Glutamatergic neuron (in vitro differentiated cells): ENCODE results near the gene NPR2. TPM values are rescaled to one million over a fixed set of nuclear protein-coding genes. Genes with fewer than 3 reads are reported as not detected.

Experiments used
- DNase-seq: peaks from one replicate; pipeline ENCODE4 v3.0.0; 2022
- H3K27ac Mint-ChIP-seq: one replicate; pipeline ENCODE4 v1.8.0; 2020; ENCODE audit warnings: mild to moderate bottlenecking, mixed read lengths, inconsistent platforms; ENCODE audit not compliant: unreplicated experiment
- H3K27me3 Mint-ChIP-seq: one replicate; pipeline ENCODE4 v1.8.0; 2020; ENCODE audit warnings: mild to moderate bottlenecking, moderate library complexity, mixed read lengths, inconsistent platforms; ENCODE audit not compliant: unreplicated experiment
- H3K36me3 Mint-ChIP-seq: one replicate; pipeline ENCODE4 v1.8.0; 2020; ENCODE audit warnings: mild to moderate bottlenecking, mixed read lengths, inconsistent platforms; ENCODE audit not compliant: unreplicated experiment
- H3K4me1 Mint-ChIP-seq: one replicate; pipeline ENCODE4 v1.8.0; 2020; ENCODE audit warnings: mild to moderate bottlenecking, low read depth, mixed read lengths, inconsistent platforms; ENCODE audit not compliant: unreplicated experiment
- H3K4me3 Mint-ChIP-seq: one replicate; pipeline ENCODE4 v1.8.0; 2020; ENCODE audit warnings: mild to moderate bottlenecking, mixed read lengths, inconsistent platforms; ENCODE audit not compliant: unreplicated experiment
- H3K9me3 Mint-ChIP-seq: one replicate; pipeline ENCODE4 v1.8.0; 2020; ENCODE audit warnings: mild to moderate bottlenecking, moderate library complexity, mixed read lengths, inconsistent platforms; ENCODE audit not compliant: unreplicated experiment
- total RNA-seq: library from RNA; stranded (reverse); fragmentation: NEBNext Ultra II Directional; extraction: Animal tissue kit (Norgen Biotek cat#: 25700); gene quantifications from one replicate; pipeline ENCODE4 v1.2.1, GENCODE V29; 2021; ENCODE audit not compliant: unreplicated experiment
- TF ChIP-seq, protein P1 (sequence below): fragments of 200-600 bp; sonication (generic); IDR thresholded peaks from one replicate; pipeline ENCODE4 v1.5.0; 2021; ENCODE audit not compliant: partially characterized antibody, unreplicated experiment

Gene NPR2
- total RNA-seq, 1 donor from 2014 or later = 357 TPM

DNA sequence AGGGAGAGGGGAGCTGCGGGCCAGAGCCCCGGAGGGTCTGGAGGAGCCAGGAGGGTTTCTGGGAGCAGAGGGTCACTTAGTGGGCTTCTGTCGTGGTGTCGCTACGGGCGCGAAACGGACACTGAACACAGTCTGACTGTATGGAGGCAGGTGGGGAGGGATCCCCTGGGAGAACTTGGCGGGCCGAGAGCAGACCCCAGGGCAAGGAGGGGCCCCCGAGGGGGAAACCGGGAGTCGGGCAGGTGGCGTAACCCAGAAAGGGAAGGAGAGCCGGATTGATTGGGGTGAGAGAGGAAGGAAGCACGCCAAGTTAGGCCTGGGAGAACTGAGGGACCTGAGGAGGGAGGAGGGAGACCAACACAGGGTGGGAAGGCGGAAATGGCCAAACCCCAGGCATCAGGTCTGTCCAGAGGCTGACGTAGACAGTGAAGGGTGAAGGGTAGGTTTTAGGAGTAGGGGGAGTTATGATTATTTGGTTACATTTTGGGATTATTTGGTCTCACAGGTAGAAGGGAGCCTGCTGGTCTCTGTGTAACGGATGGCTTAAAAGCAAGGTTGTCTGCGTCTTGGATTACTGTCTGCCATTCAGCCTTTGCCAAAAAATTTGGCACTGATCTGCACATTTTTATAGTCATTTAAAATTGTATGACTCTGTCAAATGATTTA lies 34.0 kb upstream of the NPR2 start:
- Mint-ChIP-seq H3K36me3 (peaks cover 4% of the 10 kb centered on the region), H3K9me3 (peaks cover 14% of the 10 kb centered on the region), H3K27ac (peak overlapping the region; percentile 86), H3K27me3 (peaks cover 9% of the 10 kb centered on the region), H3K4me1 (peaks cover 8% of the 10 kb centered on the region), H3K4me3 (peak overlapping the region; percentile 96)
- DNase-seq = peak; percentile 54
- TF ChIP-seq, protein P1, sequence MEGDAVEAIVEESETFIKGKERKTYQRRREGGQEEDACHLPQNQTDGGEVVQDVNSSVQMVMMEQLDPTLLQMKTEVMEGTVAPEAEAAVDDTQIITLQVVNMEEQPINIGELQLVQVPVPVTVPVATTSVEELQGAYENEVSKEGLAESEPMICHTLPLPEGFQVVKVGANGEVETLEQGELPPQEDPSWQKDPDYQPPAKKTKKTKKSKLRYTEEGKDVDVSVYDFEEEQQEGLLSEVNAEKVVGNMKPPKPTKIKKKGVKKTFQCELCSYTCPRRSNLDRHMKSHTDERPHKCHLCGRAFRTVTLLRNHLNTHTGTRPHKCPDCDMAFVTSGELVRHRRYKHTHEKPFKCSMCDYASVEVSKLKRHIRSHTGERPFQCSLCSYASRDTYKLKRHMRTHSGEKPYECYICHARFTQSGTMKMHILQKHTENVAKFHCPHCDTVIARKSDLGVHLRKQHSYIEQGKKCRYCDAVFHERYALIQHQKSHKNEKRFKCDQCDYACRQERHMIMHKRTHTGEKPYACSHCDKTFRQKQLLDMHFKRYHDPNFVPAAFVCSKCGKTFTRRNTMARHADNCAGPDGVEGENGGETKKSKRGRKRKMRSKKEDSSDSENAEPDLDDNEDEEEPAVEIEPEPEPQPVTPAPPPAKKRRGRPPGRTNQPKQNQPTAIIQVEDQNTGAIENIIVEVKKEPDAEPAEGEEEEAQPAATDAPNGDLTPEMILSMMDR = no peak

DNA sequence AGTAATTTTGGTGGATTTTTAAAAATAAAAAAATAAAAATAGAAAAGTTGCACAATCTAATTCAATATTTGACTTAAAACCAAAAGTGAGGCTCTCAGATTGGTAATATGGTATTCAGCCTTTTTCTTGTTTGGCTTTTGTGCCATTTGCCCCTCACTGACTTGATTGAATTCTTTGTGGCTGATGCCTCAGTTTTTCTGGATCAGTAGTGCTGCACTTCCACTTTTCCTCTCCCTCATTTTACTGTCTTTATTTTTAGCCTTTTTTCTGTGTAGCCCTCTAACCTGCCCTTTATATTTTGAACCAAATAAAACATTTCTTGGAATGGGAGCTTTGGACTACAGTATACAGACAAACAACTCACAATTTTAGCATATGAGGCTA lies 33.5 kb upstream of the NPR2 start:
- Mint-ChIP-seq H3K27ac (no peak overlapping the region), H3K36me3 (peaks cover 4% of the 10 kb centered on the region), H3K4me1 (peaks cover 8% of the 10 kb centered on the region), H3K27me3 (peaks cover 9% of the 10 kb centered on the region), H3K4me3 (peak overlapping the region; percentile 96), H3K9me3 (peaks cover 13% of the 10 kb centered on the region)
- TF ChIP-seq, protein P1 = no peak
- DNase-seq = no peak

GRCh38 chr9:35758475-35759050 lies 32.8 kb upstream of the NPR2 start:
- Mint-ChIP-seq H3K27ac (no peak overlapping the region), H3K27me3 (peaks cover 6% of the 10 kb centered on the region), H3K4me1 (peaks cover 8% of the 10 kb centered on the region), H3K9me3 (peaks cover 13% of the 10 kb centered on the region), H3K36me3 (peaks cover 4% of the 10 kb centered on the region), H3K4me3 (no peak overlapping the region)
- TF ChIP-seq, protein P1 = no peak
- DNase-seq = no peak

GRCh38 chr9:35759795-35760194 lies 31.6 kb upstream of the NPR2 start:
- Mint-ChIP-seq H3K4me3 (no peak overlapping the region), H3K36me3 (peaks cover 4% of the 10 kb centered on the region), H3K4me1 (peaks cover 8% of the 10 kb centered on the region), H3K9me3 (peaks cover 13% of the 10 kb centered on the region), H3K27me3 (peaks cover 6% of the 10 kb centered on the region), H3K27ac (no peak overlapping the region)
- DNase-seq = no peak
- TF ChIP-seq, protein P1 = no peak

GRCh38 chr9:35760651-35761050 lies 30.7 kb upstream of the NPR2 start:
- H3K9me3 Mint-ChIP-seq = peaks cover 13% of the 10 kb centered on the region
- H3K36me3 Mint-ChIP-seq = peaks cover 4% of the 10 kb centered on the region
- H3K27me3 Mint-ChIP-seq = peaks cover 6% of the 10 kb centered on the region
- H3K27ac Mint-ChIP-seq = no peak overlapping the region
- DNase-seq = no peak
- peaks cover 8% of the 10 kb centered on the region for H3K4me1 Mint-ChIP-seq
- H3K4me3 Mint-ChIP-seq = no peak overlapping the region
- TF ChIP-seq, protein P1 = no peak
